ENCODE measurements around the gene ALKBH5. TPM values are rescaled to one million over a fixed set of nuclear protein-coding genes. Genes with fewer than 3 reads are reported as not detected.

Gene ALKBH5
- total and polyA plus RNA-seq, 10 of the 15 experiments (the other 5 are each of a cell fraction or from before 2014, with no cell fraction given): 13.7 to 99.9 (median 52.4) TPM

GRCh38 chr17:18213666-18214270 is 30.1 kb downstream of the ALKBH5 start:
- ATAC-seq: no peak
- POLR2A ChIA-PET: interaction anchor here (0.6 kb wide), 1 partner anchor 1031 kb away, joined by 9 read pairs; no protein-coding TSS in a partner anchor
- FAIRE-seq: no peak
- RAD21 ChIA-PET (ENCODE audit: unreplicated experiment): no interaction called here
- Histone ChIP-seq H3K4me1 (ENCODE audit: control insufficient read depth, insufficient read depth, low read length) (no peaks in the 10 kb centered on the region), H3K4me2 (ENCODE audit: control insufficient read depth, insufficient read depth) (no peak overlapping the region), H4K20me1 (ENCODE audit: control insufficient read depth, insufficient read depth) (no peaks in the 10 kb centered on the region), H2AFZ (ENCODE audit: control insufficient read depth, low read depth, low read length) (no peak overlapping the region), H3K27me3 (replicated peaks in 1 of 2; ENCODE audit: control insufficient read depth in 2 of 2, insufficient read depth in 2 of 2, low read length in 1 of 2) (no peaks in the 10 kb centered on the region), H3K9ac (ENCODE audit: control insufficient read depth, insufficient read depth, low read length) (no peak overlapping the region), H3K4me3 (no peak overlapping the region), H3K27ac (ENCODE audit: control insufficient read depth, insufficient read depth) (no peak overlapping the region), H3K79me2 (ENCODE audit: control insufficient read depth, insufficient read depth, low read length) (no peaks in the 10 kb centered on the region), H3K36me3 (ENCODE audit: control insufficient read depth in 2 of 2, insufficient read depth in 2 of 2, low read length in 1 of 2) (peaks cover 12 to 15% of the 10 kb centered on the region in 2 experiments; a peak in 3 of 4 replicates), H3K9me3 (replicated peaks; ENCODE audit: control insufficient read depth, insufficient read depth, low read length) (no peaks in the 10 kb centered on the region)
- intact Hi-C loops (cut with micrococcal nuclease; ENCODE audit: unreplicated experiment) (no loop called here), in situ Hi-C loops (cut with MboI) (no loop called here)
- WGBS (ENCODE audit: insufficient coverage, insufficient replicate concordance, low lambda C conversion rate, missing lambda C conversion rate): 70% methylated on average over 7 of the region's 7 CpGs
- DNase-seq (ENCODE audit: low read depth, low spot score): no peak
- BruUV-seq (replicated peaks): no TSS peak
- TF ChIP-seq IRF3 (IDR thresholded peaks at IDR 0.05) (no peak), ZNF592 (IDR thresholded peaks at IDR 0.05) (no peak), MAX (IDR thresholded peaks at IDR 0.05; ENCODE audit: low read depth, low read length) (no peak), SUZ12 (IDR thresholded peaks at IDR 0.05; ENCODE audit: unreplicated experiment) (no peak), IKZF2 (IDR thresholded peaks at IDR 0.05) (no peak), TBL1XR1 (IDR thresholded peaks at IDR 0.05; ENCODE audit: low read depth, low read length) (no peak), CREB1 (IDR thresholded peaks at IDR 0.05; ENCODE audit: low read depth) (no peak), TAF1 (IDR thresholded peaks at IDR 0.05; ENCODE audit: borderline replicate concordance, low read depth, low read length) (no peak), FOS (IDR thresholded peaks at IDR 0.05; ENCODE audit: borderline replicate concordance, extremely low read depth, insufficient read length) (no peak), POLR2A (IDR thresholded peaks at IDR 0.05; ENCODE audit: low read depth, low read length) (no peak), ATF3 (IDR thresholded peaks at IDR 0.05; ENCODE audit: borderline replicate concordance, extremely low read depth, low read depth, low read length) (no peak), CHD4 (IDR thresholded peaks at IDR 0.05) (no peak), KLF5 (IDR thresholded peaks at IDR 0.05; ENCODE audit: partially characterized antibody) (no peak)
- CTCF ChIA-PET: no interaction called here
- SMC1A ChIA-PET (ENCODE audit: uncharacterized antibody, unreplicated experiment): interaction anchor here (0.7 kb wide), 1 partner anchor 26 kb away, joined by 3 read pairs; no protein-coding TSS in a partner anchor

Measured in GM12878 (cell line).